ENCODE results near the gene RGS3.

RGS3 gene

DNA sequence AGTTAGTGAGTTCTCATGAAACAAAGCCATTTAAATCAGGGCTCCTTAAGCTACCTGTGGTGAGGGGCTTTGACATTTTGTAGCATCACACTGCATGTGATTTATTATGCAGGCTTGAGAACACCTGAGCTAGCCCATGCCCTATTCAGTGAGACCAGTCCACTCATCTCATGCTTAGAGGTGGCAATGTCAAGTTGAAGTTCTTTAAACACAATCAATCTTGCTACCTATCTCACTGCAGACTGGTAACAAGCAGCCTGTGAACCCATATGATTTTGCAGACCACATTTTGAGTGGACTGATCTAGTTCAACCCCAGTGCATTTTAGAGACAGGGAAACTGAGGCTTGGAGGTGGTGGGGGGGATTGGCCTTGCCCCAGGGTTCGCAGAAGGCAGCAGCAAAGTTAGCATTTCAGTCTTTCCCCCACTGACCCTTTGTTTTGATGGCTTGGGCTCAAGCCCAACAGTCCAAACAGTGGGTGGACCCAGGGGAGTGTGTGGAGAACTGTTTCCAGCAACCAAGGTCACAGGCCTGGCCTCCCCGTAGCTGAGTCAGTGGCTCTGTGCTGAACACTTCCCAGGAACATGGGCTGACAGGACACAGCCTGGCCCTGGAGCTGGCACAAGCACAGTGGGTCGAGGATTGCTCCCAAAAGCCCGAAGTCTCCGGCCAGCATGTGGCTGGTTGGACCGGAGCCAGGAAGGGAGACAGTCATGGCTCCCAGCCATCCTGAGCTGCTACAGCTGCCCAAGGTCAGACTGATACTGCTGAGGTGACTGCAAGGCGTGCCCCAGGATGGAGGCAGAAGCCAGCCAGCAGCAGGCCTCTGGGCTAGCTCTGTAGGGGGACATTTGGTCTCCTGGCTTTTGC lies 95.3 kb downstream of the RGS3 start:
- DNase-seq = no peak

DNA sequence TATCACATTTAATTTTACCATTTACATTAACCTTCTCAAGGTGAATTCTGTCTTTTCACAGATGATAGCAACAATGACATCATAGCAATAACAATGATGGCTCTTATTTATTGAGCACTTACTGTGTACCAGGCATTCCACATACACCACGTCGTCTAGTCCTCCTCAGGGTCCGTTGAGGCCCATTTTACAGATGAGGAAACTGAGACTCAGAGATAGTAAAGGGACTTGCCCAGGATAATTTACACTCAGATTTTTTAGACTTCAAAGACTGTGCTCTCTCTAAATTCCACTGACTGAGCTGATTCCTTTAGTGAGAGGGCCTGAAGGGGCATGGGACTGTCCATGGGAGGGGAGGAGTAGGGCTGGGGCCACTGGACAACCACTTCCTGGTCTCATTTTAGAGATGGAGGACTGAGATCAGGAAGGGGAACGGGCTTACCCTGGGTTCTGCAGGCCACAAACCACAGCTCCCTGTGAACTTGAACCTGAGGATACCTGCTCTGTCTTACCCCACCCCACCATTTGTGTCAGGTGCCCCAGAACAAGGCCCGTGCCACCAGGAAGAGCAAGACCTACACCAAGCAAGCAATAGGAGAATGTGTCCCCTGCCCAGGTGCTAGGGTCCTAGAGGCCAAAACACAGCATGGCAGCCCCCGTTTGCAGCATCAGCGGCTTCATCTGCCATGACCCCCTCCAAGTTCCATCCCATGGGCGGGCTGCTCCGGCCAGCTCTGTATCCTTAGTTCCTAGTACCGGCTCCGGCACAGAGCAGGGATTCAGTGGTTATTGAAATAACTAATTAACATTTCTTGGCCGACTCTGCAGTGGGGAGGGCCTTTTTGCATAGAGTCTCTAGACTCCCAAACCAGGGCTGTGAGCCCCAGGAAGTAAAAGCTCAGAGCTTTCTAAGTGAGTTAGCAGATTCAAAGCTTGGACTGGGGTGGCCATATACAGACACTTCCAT lies 96.6 kb downstream of the RGS3 start:
- peak in 1 of 2 experiments; percentile 4 for DNase-seq

DNA sequence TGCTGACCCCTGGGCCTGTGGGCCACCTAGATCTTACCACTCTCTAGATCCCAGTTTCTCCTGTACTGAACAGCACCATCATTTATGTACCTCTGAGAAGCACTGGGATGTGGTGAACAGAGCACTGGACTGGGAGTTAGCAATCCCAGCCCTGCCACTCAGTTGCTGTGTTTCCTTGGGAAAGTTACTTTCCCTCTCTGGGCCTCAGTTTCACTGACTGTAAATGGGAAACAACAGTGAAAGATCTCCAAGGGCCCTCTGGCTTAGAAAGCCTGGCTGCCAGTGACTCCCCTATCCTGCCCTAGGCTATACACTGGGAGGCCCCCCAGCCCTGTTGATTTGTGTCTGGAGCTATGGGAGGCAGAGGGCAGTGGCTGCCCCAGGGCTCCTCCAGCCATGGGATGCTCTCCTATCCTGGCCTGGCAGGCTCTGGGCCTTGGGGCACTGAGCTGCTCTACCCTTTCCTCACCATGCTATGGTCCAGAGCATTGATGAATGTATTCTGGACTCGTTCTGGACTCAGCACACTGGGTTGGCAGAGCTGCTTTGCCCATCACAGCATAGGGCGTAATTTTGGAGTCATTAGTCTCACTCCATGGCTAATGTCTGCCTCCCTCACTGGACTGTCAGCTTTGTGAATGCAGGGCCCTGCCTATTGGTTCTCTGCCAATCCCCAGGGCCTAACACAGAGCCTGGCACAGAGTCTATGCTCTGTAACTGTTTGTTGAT lies 99.3 kb downstream of the RGS3 start:
- no peak for DNase-seq

DNA sequence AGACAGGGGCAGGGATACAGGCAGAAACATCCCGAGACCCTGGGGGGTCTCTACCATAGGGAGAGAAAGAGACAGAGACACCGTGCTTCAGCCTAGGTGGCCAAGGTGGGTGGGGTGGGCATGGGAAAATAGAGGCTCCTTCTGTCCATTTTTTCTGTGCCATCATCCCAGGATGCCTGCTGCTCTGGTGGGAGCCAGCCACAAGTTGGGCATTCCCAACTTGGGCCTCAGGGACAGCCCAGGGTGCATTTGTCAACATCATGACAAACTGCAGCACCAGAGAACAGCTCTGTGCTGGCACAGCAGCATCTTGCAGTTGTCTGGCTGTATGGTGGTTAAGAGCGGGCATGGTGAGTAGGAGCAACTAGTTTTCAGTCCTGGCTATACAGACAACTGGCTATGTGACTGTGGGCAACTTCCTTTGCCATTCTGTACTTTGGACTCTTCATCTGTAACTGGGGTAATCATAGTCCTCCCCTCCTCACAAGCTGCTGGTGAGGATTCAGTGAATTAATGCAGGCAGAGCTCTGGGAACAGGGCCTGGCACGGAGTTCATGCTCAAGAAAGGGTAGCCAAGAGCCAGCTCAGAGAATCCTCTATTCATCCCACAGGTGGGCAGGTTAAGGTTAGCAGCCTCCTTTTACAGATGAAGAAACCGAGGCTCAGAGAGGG lies 100.4 kb downstream of the RGS3 start:
- peak in 1 of 2 experiments; percentile 31 for DNase-seq

DNA sequence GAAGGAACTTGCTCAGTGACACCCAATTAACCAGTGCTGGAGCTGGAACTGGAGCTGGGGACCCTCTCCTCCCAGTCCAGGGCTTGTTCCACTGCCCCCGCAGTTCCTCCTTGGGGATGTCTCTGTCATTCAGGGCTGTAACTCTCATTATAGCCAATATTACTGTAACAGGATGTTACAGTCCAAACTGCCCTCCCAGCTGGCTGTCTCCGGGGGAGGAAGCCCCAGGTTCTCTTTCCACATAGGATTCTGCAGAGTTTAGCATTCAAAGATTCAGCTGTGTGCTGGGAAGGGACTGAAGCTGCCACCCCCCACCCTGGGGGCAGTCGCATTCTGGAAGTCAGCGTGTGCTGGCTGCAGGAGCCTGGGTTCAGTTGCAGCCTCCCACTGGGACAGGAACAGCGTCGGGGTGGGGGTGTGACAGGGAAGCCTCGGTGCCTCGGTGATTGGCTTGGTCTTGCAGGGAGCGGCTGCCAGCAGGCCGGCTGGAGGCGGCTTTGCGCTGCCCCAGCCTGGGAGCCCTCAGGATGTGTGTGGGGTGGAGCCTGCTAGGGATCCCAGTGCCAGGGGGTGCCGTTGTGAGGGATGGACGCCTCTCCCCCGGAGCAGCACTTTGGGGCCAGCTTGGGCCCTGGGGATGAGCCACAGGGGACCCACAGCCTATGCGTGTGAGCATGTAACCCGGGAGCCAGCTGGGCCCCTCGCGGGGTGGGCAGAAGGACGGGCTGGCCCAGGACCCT lies 101.1 kb downstream of the RGS3 start:
- peak; percentile 49 to 82 for DNase-seq

DNA sequence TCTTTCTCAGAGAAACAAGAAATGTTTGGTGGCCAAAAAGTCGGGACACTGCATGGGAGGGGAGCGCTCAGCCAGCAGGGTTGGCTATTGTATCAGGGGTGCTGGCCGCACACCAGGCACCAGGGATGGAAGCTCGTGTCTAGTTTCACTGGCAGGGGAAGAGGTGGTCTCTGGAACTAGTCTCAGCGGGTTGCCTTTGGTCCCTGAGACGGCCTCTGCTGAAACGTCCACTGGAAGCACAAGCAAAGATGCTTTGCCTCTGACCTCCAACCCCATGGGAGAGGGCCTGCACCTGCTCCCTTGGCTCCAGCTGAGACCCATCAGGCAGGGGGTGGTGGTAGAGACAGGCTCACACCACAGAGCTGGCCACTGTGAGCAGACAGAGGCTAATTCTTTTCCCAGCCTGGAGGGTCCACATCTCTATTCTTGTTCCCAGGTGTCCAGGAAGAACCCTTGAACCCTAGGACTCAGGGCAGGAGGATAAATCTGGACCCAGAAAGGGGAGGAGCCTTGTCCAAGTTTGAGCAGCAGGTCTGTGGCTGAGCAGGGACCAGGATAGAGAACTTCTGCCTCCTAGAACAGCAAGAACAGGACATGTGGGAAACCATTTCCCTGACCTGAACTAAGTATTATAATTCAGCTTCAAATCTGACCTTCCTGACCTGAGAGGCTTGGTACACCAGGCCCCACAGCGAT lies 102.6 kb downstream of the RGS3 start:
- peak in 1 of 2 experiments; percentile 21 for DNase-seq

DNA sequence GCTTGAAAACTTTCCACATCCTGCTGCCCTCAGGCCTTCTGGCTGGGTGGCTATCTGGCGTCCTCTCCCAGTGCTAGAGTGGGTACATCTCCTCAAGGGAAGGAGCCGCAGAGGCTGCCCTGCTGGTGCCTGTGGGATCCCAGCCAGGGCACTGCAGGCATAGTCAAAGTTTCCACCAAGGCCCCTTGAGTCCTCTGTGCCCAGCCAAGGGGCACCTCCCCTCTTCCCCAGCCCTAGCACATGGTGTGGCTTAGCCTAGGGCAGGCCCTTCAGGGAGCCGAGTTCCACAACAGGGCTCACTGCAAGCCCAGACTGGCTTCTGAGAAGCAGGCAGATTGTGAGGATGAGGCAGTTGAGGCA lies 103.2 kb downstream of the RGS3 start:
- DNase-seq = no peak

DNA sequence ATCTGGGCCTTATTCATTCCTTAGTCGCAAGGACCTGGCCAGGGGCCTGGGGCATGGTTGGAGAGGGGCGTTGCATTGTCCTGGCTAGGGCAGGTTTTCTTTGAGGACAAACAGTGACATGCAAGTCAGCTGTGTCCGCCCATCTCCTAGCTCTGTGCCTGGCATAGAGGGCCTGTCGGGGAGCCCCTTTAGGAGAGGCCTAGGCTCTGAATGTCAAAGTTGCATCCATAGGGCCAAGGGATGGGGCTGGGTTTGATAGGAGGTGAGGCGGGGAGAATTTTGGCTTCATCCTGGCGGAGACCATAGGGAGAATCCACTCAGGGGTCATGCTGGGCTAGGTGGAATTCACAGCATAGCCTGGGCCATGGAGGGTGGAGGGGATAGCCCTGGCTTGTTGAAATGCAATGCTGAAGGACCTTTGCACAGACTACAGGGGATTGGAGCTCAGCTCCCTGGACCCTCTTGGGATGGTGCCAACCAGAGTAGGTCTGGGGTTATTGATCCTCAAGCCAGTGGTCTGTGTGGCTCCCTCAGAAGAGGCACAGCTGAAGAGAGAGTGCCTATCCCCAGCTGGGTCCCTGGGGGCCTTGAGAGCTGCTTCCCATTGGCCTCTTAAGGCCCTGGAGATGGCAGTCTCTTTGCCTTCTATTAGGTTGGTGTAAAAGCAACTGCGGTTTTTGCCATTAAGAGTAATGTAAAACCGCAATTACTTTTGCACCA lies 104.0 kb downstream of the RGS3 start:
- no peak for DNase-seq

DNA sequence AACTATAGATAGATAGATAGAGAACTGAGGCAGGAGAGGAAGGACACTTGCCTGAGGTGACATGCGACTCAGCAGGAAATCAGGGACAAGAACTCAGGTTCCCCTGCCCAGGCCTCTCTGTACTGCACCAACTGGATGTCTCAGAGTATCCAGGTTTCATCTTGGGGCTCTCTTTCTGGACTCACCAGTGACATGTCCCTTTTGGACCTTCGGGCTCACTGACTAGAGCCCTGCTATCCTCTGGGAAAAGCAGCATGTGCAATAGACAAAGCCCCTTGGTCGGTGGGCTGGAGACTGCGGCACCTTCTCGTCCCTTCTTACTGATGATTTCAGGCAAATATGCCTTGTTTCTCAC lies 104.5 kb downstream of the RGS3 start:
- DNase-seq = no peak

DNA sequence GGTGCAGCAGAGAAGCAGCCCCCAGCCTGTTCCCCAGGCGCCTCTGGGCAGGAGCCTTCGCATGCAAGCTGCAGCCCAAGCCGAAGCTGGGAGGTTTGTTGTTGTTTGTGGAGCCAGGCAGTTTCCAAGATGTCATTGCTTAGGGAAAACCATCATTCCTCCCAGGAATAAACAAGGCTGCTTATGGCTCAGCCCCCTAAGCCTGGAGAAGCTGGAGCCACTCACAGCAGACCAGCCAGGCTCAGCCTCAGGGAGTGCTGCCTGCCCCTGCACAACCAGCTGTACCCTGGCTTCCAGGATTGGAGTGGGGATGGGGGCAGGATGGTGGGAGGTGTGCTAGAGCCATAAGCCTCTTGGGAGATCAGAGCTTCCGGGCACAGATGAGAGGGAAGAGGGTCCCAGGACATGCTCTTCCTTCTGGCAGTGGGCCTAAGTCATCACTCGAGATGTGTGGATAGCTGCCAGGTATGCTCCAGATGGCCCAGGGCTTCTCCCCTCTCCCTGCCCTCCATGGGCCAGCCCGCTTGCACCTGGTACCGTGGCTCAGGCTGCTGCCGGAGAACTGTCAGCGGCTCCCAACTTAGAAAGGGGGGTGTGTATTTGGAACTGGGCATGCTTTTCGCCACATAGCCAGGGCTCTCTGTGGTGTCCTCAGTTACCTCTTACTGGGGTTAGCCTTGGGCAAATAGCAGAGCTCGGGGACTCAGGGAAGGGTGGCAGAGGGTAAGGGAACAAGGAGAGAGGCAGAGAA lies 105.2 kb downstream of the RGS3 start:
- DNase-seq = no peak

DNA sequence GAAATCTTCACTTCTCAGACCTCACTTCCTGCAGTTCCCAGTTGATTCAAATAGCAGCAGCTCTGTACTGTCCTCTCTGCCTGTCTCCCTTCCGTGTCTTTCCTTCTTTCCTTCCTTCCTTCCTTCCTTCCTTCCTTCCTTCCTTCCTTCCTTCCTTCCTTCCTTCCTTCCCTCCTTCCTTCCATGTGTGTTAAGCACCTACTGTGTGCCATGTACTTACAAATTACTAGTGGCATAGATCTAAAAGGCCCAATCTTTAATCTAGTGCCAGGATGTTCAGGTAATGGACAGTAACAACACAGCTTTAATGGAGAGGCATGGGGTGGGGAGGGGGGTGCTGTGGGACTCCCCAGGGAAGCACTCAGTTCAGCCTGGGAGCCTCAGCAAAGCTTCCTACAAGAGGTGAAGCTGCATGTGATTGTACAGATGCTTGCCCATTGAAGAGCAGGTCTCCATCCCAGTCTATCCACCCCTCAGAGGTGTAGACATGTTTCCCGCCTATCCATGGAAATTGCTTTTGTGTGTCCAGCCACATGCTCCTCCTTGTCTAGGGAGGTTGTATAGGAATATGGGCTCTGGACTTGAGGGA lies 106.0 kb downstream of the RGS3 start:
- no peak for DNase-seq

DNA sequence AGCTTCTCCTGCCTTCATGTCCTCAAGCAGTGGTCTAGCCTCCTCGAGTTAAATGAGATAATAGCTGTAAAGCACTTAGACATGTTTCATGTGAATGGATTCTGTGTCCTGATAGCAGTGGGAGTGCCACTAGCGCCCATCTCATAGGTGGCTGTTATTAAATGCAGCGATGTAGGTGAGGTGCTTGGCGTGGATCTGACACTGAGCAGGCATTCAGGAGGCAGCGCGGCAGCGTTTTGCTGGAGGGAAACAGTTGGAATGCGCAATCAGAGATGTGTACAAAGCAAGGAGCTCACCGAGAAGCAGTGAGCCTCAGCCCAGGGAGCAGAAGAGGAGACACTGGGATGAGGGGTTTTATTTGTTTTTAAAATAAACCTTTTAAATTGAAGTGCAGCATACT lies 106.6 kb downstream of the RGS3 start:
- no peak for DNase-seq

DNA sequence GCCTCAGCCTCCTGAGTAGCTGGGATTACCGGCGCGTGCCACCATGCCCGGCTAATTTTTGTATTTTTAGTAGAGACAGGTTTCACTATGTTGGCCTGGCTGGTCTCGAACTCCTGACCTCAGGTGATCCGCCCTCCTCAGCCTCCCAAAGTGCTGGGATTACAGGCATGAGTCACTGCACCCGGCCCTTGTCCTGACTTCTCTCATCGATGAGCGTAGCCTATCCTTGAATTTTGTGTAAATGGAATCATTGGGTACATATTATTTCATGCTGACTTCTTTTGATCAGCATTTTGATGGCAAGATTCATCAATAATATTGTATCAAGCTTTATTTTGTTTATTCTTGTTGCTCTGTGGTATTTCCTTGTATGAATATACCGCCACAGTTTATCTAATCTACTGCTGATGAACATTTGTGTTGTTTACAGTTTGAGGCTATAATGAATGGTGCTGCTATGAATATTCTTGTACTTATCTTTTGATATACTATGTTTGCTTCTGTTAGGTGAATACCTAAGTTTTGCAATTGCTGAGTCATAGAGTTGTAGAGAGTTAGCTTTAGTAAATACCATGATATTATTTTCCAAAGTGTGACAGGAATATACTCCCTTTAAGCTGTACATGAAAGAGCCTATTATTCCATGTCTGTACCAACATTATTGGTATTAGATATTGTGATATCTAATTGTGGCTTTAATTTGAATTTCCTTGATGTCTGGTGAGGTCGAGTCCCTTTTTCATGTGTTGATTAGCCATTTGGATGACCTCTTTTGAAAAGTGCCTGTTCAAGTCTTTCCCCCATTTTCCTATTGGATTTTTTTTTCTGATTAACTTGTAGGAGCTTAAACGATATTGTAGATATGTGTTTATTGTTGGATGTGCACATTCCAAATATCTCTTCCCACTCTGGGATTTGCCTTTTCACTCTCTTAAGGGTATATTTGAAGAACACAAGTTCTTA lies 107.5 kb downstream of the RGS3 start:
- no peak for DNase-seq

DNA sequence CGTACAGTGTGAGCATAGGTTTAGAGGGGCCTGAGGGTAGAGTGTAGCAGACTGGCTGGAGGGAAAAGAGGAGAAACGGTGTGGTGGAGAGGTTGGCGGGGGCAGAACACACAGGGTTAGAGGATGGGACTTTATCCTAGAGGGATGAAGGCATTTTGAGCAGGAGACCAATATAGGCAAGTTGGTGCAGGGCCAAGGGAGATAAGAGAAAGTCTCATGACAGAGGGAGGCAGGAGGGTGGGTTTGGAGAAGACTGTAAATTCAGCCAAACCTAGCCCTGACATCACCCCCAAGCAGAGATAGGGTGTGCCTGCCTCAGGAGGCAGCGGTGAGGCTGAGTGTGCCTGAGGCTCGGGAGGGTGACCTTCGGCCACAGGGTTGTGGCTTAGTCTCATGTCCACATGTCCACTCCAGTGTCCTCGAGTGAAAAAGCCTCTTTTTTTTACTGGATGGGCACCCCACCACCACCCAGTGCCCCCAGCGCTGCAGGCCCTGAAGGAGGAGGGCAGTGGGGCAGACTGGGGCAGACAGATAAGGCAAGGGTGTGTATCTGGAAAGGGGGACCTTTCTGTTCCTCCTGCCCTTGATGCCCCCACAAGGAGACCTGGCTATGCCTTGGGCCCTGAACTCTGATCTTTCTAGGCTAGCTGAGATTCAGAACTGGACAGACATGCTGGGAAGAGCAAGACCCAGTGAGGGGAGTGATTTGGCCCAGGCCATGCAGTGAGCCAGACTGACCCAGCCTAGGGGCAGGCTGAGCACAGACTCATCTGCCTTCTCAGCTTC lies 108.7 kb downstream of the RGS3 start:
- no peak for DNase-seq

DNA sequence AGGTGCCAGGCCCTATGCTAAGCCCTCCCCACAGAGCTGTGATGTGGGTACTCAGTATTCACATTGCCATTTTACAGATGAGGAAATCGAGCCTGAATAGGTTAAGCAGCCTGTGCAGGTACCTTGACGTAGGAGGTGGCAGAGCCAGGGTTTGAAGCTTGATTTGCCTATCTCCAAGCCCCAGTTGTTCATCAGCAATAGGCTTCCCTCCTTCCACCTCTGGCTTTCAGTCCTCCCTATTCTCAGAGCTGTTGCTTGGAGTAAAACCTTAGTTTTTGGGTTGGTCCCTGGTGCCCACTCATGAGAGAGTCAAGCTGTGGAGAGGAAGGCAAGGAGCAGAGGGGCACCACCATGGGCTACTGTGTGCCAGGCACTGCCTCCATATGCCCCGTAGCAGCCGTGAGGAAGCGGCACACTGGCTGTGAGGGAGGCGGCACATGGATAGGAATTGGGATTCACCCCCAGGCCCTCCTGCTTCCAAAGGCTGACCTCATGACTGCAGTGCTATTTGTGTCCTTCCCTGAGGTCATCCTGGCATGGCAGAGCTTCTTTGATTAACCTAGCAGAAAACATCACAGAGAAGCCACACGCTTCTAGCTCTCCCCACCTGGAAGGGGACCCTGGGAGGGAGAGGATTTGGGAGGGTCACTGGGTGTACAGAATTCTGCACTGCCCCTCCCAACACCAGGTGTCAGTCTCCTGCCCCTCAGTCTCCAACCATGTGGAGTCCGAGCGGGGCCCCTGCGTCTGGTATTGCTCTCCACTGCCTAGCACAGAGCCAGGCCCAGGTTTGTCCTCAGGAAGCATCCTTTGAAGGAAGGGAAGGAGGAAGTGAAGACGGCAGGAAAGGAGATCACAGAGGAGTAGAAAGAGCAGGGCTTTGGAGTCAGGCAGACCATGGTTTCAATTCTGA lies 109.8 kb downstream of the RGS3 start:
- no peak for DNase-seq

DNA sequence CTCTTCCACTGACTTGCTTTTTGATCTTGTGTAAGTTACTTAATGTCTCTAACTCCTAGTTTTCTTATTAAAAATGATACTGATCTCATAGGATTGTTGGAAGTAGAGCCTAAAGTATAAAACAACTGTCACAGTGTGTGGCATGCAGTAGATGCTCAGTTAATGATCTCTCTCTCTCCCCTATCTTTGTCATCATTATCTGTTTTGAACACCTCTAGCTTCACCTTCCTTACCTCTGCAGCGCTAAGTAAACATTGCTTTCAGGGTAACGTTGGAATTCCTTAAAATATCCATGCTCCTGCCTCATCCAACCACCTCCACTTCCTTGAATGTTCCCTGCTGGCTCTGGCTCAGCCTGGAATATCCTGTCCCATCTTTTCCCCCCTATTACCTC lies 110.4 kb downstream of the RGS3 start:
- no peak for DNase-seq
